HCT116 (cell line): Measurements from ENCODE around the gene ACTG1. TPM values are rescaled to one million over a fixed set of nuclear protein-coding genes. Genes with fewer than 3 reads are reported as not detected.
A peak's percentile ranks its signal among the peaks of the same experiment; 100 is the strongest.

ENCODE experiments used
- ATAC-seq: fragments of 200-7000 bp; cut with Tn5 transposase; 2 replicates; pipeline ENCODE4 v1.9.1; 2020; ENCODE audit warnings: mild to moderate bottlenecking, moderate library complexity
- BruUV-seq: library from RNA; stranded (reverse); fragments of 400-500 nt; replicated peaks from 2 replicates; lab custom pipeline; 2021; lab: Mats Ljungman, UMichigan
- CTCF ChIA-PET: fragments of 300-600 bp; sonication (Branson Sonifier 250); formaldehyde crosslinking; loops from one replicate; lab custom pipeline; 2021; ENCODE audit warnings: antibody characterized with exemption; lab: Charles Lee
- POLR2A ChIA-PET: fragments of 300-600, 350-600 bp; sonication (Branson Sonifier 250); formaldehyde crosslinking; loops from one replicate; lab custom pipeline; 2021; ENCODE audit warnings: antibody characterized with exemption; lab: Charles Lee
- RAD21 ChIA-PET, 2 experiments: fragments of 300-600 bp; sonication (Branson Sonifier 250); formaldehyde crosslinking; loops; one replicate each; lab custom pipeline; 2023; ENCODE audit warnings: low total read pairs in 2 of 2; ENCODE audit not compliant: uncharacterized antibody in 2 of 2, unreplicated experiment in 2 of 2, low non-redundant PET in 1 of 2; lab: Charles Lee
- DNase-seq: peaks from one replicate; pipeline ENCODE4 v3.0.0-alpha.2; 2010; ENCODE audit warnings: low read depth, low spot score
- H2AFZ ChIP-seq: fragments of 200-600 bp; shearing (Covaris generic), sonication (generic); 2 replicates; pipeline ENCODE4 v1.6.1; 2017; ENCODE audit warnings: low read depth, mixed run types, mixed read lengths, antibody characterized with exemption, low read length; ENCODE audit not compliant: poor library complexity, severe bottlenecking
- H3K27ac ChIP-seq: 2 replicates; pipeline ENCODE4 v1.5.1; 2012; ENCODE audit warnings: low read depth, low read length
- H3K27me3 ChIP-seq: fragments of 200-600 bp; sonication (generic); 2 replicates; pipeline ENCODE4 v1.6.1; 2016; ENCODE audit warnings: mixed run types, low read length, mixed read lengths; ENCODE audit not compliant: insufficient read depth
- H3K36me3 ChIP-seq, 2 experiments: fragments of 200-500 bp in 1 of 2; fragments of 200-600 bp in 1 of 2; sonication (Bioruptor generic) in 1 of 2; sonication (generic) in 1 of 2; 2 replicates each; pipeline versions ENCODE4 v1.5.1 to v1.6.1; 2014 to 2016; ENCODE audit warnings: low read length in 2 of 2, inconsistent platforms in 1 of 2, mixed read lengths in 1 of 2, mixed run types in 1 of 2; ENCODE audit not compliant: insufficient read depth in 2 of 2, control insufficient read depth in 1 of 2
- H3K4me1 ChIP-seq, 2 experiments: fragments of 200-600 bp in 1 of 2; sonication (generic) in 1 of 2; 2 replicates each; pipeline versions ENCODE4 v1.5.1 to v1.6.1; 2012 to 2017; ENCODE audit warnings: low read length in 2 of 2, inconsistent platforms in 1 of 2, mild to moderate bottlenecking in 1 of 2, mixed read lengths in 1 of 2, mixed run types in 1 of 2, moderate library complexity in 1 of 2; ENCODE audit not compliant: insufficient read depth in 2 of 2, control insufficient read depth in 1 of 2
- H3K4me2 ChIP-seq: fragments of 200-600 bp; sonication (generic); 2 replicates; pipeline ENCODE4 v1.6.1; 2017; ENCODE audit warnings: mixed run types, low read length, mixed read lengths
- H3K4me3 ChIP-seq, 2 experiments: fragments of 200-600 bp in 1 of 2; sonication (generic) in 1 of 2; replicated peaks in 1 of 2; 2 replicates each; pipeline ENCODE4 v1.5.1; 2011 to 2016; ENCODE audit warnings: low read length in 2 of 2, control low read depth in 1 of 2, low read depth in 1 of 2, mild to moderate bottlenecking in 1 of 2, mixed read lengths in 1 of 2, mixed run types in 1 of 2
- H3K79me2 ChIP-seq: fragments of 200-600 bp; sonication (generic); 2 replicates; pipeline ENCODE4 v1.6.1; 2017; ENCODE audit warnings: mild to moderate bottlenecking, mixed run types, low read length, moderate library complexity, mixed read lengths; ENCODE audit not compliant: insufficient read depth
- H3K9ac ChIP-seq: fragments of 200-600 bp; sonication (generic); 2 replicates; pipeline ENCODE4 v1.6.1; 2016; ENCODE audit warnings: low read length, mixed read lengths
- H3K9me2 ChIP-seq: fragments of 200-600 bp; sonication (generic), shearing (Covaris generic); 2 replicates; pipeline ENCODE4 v1.6.1; 2017; ENCODE audit warnings: mixed run types, mild to moderate bottlenecking, moderate library complexity; ENCODE audit not compliant: insufficient read depth
- H3K9me3 ChIP-seq, 2 experiments: fragments of 200-500 bp in 1 of 2; fragments of 200-600 bp in 1 of 2; sonication (Bioruptor generic) in 1 of 2; sonication (generic) in 1 of 2; 2 replicates each; pipeline ENCODE4 v1.6.1; 2014 to 2017; ENCODE audit warnings: low read length in 2 of 2, mixed read lengths in 2 of 2, inconsistent platforms in 1 of 2, low read depth in 1 of 2, mild to moderate bottlenecking in 1 of 2, mixed run types in 1 of 2, moderate library complexity in 1 of 2; ENCODE audit not compliant: control insufficient read depth in 1 of 2, insufficient read depth in 1 of 2
- H4K20me1 ChIP-seq: fragments of 200-600 bp; sonication (generic), shearing (Covaris generic); 2 replicates; pipeline ENCODE4 v1.6.1; 2017; ENCODE audit warnings: mixed run types, mild to moderate bottlenecking, moderate library complexity; ENCODE audit not compliant: insufficient read depth
- ATF3 ChIP-seq: IDR thresholded peaks from 2 replicates; pipeline ENCODE4 v1.6.1; 2012
- CBX3 ChIP-seq: IDR thresholded peaks from 2 replicates; pipeline ENCODE4 v1.6.1; 2012; ENCODE audit warnings: low read depth
- CEBPB ChIP-seq: IDR thresholded peaks from 2 replicates; pipeline ENCODE4 v1.6.1; 2012; ENCODE audit warnings: low read depth
- EGR1 ChIP-seq: IDR thresholded peaks from 2 replicates; pipeline ENCODE4 v1.6.1; 2012; ENCODE audit warnings: low read depth
- ELF1 ChIP-seq: IDR thresholded peaks from 2 replicates; pipeline ENCODE4 v1.6.1; 2012; ENCODE audit warnings: low read depth, borderline replicate concordance
- FOSL1 ChIP-seq: IDR thresholded peaks from 2 replicates; pipeline ENCODE4 v1.6.1; 2012; ENCODE audit warnings: low read depth
- POLR2AphosphoS5 ChIP-seq: IDR thresholded peaks from 2 replicates; pipeline ENCODE4 v1.6.1; 2011; ENCODE audit warnings: mild to moderate bottlenecking, low read depth, low read length, moderate library complexity
- SIN3A ChIP-seq: IDR thresholded peaks from 2 replicates; pipeline ENCODE4 v1.6.1; 2012; ENCODE audit warnings: low read depth
- SP1 ChIP-seq: IDR thresholded peaks from 2 replicates; pipeline ENCODE4 v1.6.1; 2012; ENCODE audit warnings: low read depth
- TCF7L2 ChIP-seq: IDR thresholded peaks from 2 replicates; pipeline ENCODE4 v1.7.0; 2011; ENCODE audit warnings: borderline replicate concordance, inconsistent platforms; ENCODE audit not compliant: insufficient read depth, insufficient read length; ENCODE audit errors: extremely low read depth
- YY1 ChIP-seq: IDR thresholded peaks from 2 replicates; pipeline ENCODE4 v1.6.1; 2011; ENCODE audit warnings: low read length, low read depth, moderate library complexity, mild to moderate bottlenecking; ENCODE audit not compliant: insufficient replicate concordance; ENCODE audit errors: extremely low read depth
- ZBTB33 ChIP-seq: IDR thresholded peaks from 2 replicates; pipeline ENCODE4 v1.6.1; 2011; ENCODE audit warnings: mild to moderate bottlenecking, low read length, moderate library complexity; ENCODE audit not compliant: insufficient replicate concordance; ENCODE audit errors: extremely low read depth
- ZFX ChIP-seq: fragments of 450-650 bp; IDR thresholded peaks from 2 replicates; pipeline ENCODE4 v1.6.1; 2017
- intact Hi-C: fragments of 100-400 bp; cut with micrococcal nuclease; formaldehyde crosslinking; loops from 2 replicates; pipeline ENCODE4 v1.10.0; 2022
- total RNA-seq: library from RNA; stranded (reverse); gene quantifications from one replicate; pipeline ENCODE4 v1.2.1, GENCODE V29; 2021; ENCODE audit not compliant: unreplicated experiment

Gene ACTG1
- total RNA-seq, 1 experiment from 2014 or later, result 6,223 TPM

- peaks cover 34 to 60% of the 10 kb centered on the region in 2 experiments for H3K4me1 ChIP-seq
- no peaks in the 10 kb centered on the region for H3K27me3 ChIP-seq
- RAD21 ChIA-PET, result no interaction called here
- H3K9ac ChIP-seq, result peak overlapping the region; percentile 94
- no peaks in the 10 kb centered on the region for H3K9me3 ChIP-seq
- BruUV-seq, result no TSS peak
- no peak overlapping the region for H2AFZ ChIP-seq
- H3K79me2 ChIP-seq, result peaks cover 27% of the 10 kb centered on the region
- DNase-seq (no peak), ATAC-seq (peak; percentile 8)
- POLR2A ChIA-PET, result interaction anchor here (0.6 to 3.1 kb wide), 2 partner anchors 10 to 12 kb away, joined by 5 to 42 read pairs; no protein-coding TSS in a partner anchor
- peak overlapping the region; percentile 100 for H3K4me2 ChIP-seq
- no peaks in the 10 kb centered on the region for H3K9me2 ChIP-seq
- TF ChIP-seq EGR1 (no peak), SIN3A (no peak), SP1 (no peak), ATF3 (no peak), ELF1 (no peak), CBX3 (no peak), TCF7L2 (no peak), ZBTB33 (no peak), FOSL1 (no peak), POLR2AphosphoS5 (no peak), YY1 (no peak), ZFX (no peak), CEBPB (no peak)
- H3K27ac ChIP-seq, result peak overlapping the region; percentile 98
- CTCF ChIA-PET, result no interaction called here
- H4K20me1 ChIP-seq, result no peaks in the 10 kb centered on the region
- intact Hi-C loops, result no loop called here
- H3K36me3 ChIP-seq, result no peaks in the 10 kb centered on the region
- peak overlapping the region; percentile 56 to 77 for H3K4me3 ChIP-seq
Observed at GRCh38 chr17:81520021-81520901, 7.7 kb upstream of the ACTG1 start.
